ENCODE data around the gene PPP1R2C.

The PPP1R2C gene

DNA sequence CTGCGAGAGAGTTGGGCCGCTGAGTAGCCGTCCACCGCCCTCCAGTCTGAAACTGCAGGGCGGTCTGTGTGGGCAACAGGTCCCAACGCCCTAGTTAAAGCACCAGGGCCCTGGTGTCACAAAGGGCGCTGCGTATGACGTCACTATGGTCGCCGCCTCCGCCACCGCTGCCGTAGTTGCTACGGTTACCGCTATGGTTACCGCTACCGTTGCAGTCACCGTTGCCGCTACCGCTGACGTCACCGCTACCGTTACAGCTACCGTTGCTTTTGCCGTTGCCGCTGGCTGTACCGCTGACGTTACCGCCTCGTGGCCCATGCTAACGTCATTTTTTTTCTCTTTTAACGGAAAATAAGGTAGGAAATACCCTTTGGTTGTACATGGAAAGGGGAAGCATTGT, at the start of gene PPP1R2C:
PPP1R2C (minus strand) TSS at position 68 of the 400 bp plus-strand sequence. CDS start 84 bp downstream, outside the sequence.
- no peak for DNase-seq (ENCODE audit: low read depth in 2 of 2)

DNA sequence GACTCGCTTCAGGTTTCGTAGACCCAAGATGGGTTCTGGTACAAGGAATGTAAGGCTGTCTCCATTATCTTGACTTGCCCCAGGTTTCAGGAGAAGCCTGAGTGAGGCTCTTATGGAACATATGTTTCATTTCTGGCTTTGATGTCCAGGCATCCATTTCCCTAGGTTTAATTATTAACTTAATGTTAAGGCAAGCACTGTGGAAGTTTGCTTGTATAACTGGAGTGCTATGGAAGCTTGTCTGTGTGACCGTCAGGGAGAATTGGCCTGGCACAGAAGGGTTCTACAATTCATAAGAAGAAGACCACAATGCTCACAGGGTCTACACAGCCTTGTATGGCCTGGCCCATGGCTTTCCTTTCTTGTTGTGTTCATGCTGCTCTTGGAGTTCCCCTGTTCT, 47.2 kb upstream of the PPP1R2C start:
- DNase-seq (ENCODE audit: low read depth in 2 of 2) = no peak

DNA sequence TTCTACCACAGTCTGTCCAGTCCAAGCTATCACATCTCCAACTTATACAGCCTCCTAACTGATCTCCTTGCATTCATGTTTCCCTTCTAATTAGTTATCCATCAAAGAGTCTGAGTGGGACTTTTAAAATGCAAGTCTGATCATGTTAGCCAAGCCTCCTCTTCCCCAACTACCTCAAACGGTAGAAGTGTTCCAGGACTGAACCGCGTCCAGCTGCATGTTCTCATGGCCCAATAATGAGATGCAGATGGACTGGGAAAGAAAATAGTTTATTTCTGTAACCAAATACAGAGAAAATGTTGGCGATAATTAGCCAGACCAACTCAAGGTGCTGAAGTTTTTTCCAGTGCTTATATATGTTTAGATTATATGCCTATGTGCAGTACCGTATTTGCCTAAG, 46.6 kb upstream of the PPP1R2C start:
- no peak for DNase-seq (ENCODE audit: low read depth in 2 of 2)

DNA sequence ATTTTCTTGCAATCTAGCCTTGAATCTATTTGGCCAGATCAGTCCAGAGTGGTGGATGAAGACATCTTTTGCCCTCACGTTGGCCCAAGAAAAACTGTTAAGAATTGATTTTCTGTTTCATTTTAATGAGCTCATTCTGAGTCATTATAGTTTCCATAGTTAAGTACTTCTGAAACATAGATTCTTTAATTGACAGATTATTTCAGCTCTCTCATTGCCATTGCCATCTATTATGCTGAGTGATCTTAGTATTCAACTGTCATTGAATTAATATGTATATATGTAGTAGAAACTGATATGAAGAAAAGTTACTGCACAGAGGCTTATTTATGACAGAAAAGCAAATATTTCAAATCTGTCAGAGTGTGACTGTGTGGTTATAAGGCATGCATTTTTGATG, 45.5 kb upstream of the PPP1R2C start:
- no peak for DNase-seq (ENCODE audit: low read depth in 2 of 2)

DNA sequence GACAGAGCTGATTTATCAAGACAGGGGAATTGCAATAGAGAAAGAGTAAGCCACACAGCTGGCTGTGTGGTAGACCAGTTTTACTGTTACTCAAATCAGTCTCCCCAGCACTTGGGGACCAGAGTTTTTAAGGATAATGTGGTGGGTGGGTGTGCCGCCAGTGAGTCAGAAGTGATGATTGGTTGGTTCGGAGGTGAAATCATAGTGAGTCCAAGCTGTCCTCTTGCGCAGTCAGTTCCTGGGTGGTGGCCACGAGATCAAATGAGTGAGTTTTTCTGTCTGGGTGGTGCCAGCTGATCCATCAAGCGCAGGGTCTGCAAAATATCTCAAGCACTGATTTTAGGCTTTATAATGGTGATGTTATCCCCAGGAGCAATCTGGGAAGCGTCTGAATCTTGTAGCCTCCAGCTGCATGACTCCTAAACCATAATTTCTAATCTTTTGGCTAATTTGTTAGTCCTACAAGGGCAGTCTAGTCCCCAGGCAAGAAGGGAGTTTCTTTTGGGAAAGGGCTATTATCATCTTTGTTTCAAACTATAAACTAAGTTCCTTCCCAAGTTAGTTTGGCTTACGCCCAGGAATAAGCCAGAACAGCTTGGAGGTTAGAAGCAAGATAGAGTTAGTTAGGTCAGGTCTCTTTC, 44.0 kb upstream of the PPP1R2C start:
- no peak for DNase-seq (ENCODE audit: low read depth in 2 of 2)

DNA sequence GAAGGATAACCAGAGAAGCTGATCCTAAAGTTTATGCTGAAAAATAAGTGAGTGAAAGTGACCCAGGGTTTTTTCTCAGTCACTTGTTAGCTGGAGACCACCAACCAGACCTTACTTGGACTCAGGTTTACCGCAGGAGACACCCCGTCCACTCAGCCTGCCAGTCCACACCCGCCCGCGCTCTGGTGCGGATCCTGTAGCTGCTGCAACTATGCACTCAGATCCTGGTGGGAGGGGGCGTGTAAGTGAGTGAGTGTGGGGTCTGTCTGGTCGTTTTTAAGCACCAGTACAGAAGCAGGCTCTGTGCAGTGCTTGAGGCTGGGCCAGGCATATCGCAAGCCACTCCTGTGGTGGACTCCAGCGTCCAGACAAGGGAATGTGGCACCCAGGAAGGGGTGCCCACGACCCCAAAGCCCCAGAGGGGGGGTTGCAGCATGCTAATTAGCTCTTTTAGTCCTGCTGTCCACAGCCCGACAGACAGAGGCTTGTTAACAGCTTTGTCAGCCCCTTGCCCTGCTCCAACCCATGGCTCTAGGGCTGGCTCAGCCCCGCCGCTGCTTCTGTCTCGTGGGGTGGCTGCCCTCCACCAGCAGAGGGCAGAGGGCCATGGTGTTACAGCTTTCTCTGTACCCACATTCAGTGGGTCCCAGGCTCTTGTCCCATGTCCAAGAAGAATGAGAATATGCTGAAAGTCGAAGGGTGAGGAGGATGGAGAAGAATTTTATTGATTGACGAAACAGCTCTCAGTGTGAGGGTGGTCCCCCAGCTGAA, 40.4 kb upstream of the PPP1R2C start:
- no peak for DNase-seq (ENCODE audit: low read depth in 2 of 2)

DNA sequence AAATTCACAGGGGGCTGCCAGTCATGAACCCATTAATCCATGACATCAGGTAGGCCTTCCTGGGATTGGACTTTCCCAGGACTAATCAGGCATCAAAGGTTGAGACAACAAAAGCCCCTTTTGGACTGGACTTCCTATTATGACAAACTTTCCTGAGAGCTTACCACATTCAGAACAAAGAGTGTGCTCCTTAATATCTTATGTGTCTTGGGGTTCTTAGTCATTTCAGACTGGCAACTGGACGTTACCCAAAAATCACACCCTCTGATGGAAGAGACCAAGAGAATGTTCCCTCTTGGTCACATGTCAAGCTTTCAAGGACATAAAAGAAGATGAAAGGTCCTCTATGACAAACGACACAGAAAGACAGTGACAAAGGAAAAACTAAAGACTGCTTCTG, 31.6 kb upstream of the PPP1R2C start:
- no peak for DNase-seq (ENCODE audit: low read depth in 2 of 2)

DNA sequence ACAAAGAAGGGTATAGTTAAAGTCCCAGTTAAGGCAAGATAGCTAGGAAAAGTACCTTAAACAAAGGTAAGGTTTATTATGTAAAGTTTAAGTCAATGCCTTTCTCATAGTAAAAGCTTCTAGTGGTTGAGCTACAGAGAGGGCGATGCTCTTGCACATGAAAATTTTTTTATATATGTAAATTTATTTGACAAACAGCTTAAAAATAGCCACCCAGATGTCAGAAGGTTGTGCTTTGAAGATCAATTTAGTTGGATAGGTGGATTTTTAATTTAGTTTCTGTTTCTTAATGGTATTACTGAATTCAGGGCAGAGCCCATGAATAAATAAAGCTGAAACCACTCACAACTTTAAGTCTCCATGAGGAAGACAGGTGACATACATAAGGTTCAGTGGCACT, 29.4 kb upstream of the PPP1R2C start:
- DNase-seq (ENCODE audit: low read depth in 2 of 2) = no peak

DNA sequence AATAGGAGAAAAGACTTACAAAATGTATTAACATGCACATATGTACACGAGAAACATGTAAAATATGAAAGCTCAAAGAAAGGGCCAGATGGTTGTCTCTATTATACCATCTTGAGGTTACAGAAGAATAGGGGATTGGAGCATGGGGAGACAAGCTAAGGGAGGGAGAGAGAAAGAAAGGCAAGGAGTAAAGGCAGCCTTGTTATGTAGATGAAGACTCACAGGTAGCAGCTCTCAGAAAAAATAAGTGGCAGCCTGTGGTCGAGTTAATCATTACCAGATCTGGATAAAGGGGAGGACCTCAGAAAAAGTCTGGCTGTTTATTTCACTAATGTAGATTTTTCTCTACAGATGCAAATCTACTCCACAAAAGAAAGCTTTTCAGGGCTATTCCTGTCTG, 26.6 kb upstream of the PPP1R2C start:
- DNase-seq (ENCODE audit: low read depth in 2 of 2) = no peak

DNA sequence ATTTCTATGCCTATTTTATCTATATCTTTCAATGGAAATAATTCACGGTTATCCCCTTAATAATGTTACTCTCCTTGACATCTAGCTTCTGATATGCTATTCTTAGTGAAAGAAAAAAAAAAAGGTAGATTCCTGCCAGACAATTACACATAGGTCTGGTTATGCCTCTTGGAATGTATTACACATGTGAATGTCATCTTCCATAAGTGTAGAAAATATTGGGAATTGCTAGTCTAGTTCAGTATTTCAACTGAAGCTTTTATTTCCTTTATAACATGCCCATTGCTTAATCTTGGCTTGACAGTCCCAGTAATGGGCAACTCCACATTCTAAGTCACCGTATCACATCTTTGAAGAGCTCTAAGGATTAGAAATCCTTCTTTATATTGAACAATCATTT, 25.4 kb upstream of the PPP1R2C start:
- DNase-seq (ENCODE audit: low read depth in 2 of 2) = no peak

DNA sequence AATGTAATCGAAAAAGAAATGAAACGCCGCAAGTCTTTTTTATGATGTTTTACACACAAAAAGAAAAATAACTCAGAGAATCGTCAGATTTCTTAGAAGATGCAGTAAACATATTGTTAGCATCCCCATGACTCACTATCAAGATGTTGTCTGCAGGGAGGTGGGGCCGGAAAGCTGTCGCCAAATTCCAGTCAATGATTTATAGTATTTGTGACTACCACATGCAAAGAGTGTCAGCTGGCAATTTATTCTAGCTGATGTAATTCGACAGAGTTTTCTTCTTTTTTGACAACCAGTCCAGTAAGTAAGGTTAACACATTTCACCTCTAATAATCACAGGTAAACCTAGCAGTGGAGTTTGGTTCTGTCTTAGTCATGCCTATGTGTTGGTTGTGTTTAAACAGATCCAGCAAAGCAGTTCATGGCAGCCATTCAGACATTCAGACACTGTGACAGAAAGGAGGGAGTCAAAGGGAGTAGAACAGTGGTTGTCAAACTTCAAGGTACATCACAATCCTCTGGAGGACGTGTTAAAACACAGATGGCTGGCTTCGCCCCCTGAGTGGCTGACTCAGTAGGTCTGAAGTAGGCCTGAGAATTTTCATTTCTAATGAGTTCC, 19.8 kb upstream of the PPP1R2C start:
- DNase-seq (ENCODE audit: low read depth in 2 of 2) = no peak

DNA sequence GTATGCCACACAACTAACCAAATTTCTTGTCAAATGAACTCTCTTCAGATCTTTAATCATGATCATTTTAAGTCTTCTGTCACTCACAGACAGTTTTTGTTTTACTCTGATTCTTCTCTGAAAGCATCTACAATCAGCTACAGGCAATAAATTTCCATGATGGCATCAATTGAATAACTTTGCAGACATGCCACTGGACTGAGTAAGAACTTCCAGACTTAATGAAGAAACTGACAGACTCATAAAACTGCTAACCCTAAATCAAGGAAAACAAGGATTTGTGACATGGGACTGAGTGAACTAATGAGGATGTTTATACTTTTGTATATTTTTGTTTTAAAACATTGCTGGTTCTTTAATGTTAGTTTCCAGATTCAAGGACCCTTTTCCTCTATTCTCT, 5.5 kb upstream of the PPP1R2C start:
- no peak for DNase-seq (ENCODE audit: low read depth in 2 of 2)

DNA sequence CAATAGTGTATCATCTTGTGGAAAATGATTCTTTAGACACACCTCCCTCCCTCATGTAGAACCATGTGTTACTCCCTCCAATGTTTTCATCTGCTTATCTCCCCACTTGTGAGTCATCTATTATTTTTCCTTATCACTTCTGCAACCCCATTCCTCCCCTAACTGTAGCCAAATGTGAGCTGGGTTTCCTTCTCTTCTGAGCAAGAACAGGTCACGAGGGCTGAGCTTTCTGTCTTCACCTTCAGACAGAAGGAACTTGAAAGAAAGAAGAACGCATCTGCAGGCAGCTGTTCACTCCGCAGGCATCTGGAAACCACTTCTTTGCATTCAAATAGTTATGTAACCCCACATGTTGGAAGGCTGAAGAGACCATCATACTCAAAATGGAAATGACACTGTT, 1.8 kb downstream of the PPP1R2C start:
- DNase-seq (ENCODE audit: low read depth in 2 of 2) = no peak

DNA sequence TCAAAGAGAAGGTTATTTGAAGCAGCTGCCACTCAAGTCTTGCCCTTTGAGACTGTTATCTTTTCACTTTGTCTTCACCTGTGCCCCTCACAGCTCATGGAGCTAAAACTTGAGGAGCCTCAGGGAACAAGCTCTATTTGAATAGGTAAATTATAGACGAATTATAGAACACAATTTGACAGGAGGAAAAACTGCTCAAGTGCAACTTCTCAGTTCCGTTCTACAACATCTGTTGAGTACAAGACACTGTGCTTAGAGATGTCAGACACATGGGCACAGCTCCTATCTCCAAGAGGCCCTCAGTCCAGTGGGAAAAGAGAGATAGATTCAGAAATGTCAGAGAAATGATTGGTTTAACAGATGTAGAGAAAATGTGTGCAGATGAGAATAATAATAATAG, 5.1 kb downstream of the PPP1R2C start:
- no peak for DNase-seq (ENCODE audit: low read depth in 2 of 2)

DNA sequence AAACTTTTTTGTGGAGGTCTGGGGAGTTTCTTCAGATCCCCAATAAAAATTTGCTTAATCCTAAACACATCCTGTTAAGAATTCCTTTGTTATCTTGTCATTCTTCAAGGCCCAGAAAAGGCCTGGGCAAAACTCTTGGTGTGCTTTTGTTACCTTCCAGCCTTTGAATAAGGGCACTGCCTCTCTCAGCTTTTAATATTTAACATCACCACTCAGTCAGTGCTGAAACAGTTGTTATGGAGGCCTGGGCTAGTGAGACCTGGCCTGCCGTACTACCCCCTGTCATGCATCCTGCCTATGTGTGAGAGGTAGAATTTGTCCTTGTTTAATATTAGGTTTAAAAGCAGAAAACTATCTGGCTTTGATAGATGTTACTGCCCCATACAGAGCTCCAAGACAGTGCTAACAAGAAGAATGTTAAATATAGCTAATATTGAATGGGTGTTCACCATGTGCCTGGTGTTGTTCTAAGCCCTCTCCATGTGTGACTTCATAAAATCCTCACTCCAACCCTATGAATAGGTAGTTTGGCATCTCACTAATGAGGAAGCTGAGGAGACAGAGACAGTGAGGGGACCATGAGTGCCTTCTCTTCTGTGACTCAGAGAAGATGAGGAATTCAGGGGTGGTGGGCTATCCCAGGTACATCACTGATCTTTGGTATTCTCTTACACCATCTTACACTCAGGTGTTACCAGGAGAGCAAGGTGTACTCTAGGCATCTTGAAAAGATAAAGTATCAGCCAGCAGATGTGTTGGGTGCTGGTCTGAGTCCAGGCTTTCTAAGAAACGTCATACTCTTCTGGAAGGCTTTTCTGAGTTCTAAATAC, 6.2 kb downstream of the PPP1R2C start:
- DNase-seq (ENCODE audit: low read depth in 2 of 2) = no peak

DNA sequence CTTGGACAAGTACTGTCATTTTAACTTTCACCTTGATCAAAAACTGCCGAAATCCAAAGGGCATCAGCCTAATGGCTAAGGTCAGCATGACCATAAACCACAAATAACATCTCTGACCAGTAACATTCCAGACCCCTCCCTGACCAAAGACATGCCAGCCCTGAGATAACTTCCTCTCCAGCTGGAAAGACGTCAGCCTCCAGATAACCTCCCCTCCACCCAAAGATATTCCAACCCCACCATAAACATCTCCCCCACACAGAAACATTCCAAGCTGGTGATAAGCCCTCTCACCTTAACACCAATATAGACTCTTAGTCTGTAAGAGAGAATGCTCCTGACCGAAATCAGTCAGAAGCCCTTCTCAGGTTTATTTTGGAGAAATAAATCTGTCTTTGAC, 7.4 kb downstream of the PPP1R2C start:
- DNase-seq (ENCODE audit: low read depth in 2 of 2) = no peak

DNA sequence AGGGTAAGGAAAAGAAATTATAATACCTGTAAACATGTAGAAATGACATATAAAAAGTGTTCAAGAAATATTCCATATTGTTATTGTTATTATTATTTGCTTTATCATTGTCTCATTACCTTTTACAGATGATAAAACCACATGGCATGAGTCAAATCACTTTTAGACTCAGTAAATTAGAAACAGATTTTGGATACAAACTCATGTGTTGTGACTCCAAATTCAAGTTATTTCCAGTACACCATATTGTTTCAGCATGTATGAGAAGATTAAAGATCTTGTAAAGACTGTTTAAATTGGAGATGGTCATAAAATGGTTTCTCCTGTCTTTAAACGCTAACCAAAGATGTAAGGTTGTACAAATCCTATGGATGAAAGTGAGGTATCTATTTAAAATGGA, 18.1 kb downstream of the PPP1R2C start:
- no peak for DNase-seq (ENCODE audit: low read depth in 2 of 2)

DNA sequence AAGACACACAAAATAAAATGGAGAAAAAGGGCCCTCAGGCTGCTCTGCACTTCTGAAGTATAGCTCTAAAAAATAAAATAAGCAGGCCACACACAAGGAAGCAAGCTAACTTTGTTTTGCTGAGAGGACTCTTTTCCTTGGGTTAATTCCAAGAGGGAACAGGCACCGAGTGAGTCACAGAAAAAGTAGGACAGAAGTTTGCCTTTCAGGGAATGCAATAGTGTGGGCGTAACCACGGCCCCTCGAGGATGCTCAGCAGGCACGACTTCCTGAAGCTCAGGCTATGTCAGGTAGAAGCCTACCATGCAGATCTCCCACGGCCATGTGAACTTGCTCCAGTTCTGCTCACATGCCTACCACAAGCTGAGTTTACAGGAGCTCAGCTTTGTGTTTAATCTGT, 22.1 kb downstream of the PPP1R2C start:
- DNase-seq (ENCODE audit: low read depth in 2 of 2) = no peak

DNA sequence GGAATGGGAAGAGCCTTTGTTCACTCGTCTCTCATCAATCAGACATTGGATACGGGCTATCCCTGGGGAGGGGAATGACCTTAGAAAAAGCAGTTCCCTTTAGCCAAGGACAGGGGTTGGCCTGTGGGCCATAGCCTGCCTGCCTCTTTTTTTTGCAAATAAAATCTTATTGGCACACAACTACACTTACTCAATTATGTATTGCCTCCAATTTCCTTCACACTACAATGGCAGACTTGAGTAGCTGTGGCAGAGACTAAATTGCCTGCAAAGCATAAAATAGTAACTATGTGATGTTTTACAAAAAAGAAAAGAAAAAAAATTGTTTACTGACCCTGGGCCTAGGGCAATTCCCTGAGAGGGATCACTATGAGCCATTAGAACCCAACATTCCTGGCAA, 23.4 kb downstream of the PPP1R2C start:
- DNase-seq (ENCODE audit: low read depth in 2 of 2) = no peak

DNA sequence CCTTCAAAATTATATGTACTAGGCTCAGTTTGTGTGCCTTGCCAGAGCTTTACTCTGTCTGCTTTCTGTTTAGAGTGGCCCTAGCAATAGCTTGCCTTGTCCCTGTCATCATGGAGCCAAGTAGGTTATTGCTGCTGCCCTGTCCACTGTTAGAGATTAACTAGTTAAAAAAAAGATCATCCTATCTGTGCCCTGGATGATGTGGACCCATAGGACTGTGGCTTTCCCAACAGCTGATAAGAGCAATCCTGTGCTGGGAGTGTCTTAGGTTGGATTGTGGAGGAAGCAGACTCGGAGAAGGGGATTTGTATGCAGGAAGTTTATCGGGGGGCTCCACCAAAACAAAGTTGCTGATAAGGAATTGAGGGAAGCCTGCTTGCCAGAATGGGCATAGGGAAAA, 23.8 kb downstream of the PPP1R2C start:
- no peak for DNase-seq (ENCODE audit: low read depth in 2 of 2)

DNA sequence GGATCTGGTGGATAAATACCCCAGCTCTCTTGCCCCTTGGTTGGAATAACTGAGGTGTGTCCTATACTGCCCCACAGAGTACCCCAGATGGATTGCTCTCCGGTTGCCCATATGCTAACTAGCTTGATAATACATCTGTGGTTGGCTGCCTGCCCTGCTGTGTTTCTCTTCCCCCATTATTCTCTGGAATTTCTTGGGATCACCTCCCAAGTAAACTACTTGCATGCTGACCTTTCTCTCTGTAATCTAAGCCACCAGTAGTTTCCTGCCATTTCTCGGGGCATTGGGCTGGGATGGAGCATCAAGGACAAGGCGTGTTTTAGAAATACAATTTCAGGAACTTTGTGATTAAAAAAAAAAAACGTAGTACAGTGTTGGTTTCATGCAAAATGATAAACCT, 25.2 kb downstream of the PPP1R2C start:
- DNase-seq (ENCODE audit: low read depth in 2 of 2) = no peak

DNA sequence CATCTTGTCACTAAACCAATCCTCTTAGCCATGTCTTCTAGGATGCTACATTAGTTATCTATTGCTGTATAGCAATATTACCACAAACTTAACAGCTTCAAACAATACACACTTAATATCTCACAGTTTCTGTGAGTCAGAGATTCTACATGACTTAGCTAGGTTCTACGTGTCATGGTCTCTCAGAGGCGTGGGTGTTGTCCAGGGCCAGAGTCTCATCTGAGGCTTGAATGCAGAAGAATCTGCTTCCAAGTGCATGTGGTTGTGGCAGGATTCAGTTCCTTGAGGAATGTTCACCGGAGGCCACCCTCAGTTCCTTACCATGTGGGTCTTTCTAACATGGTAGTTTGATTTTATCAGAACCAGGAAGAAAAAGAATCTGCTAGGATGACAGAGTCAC, 26.4 kb downstream of the PPP1R2C start:
- DNase-seq (ENCODE audit: low read depth in 2 of 2) = no peak
